HepG2 (cell line): ENCODE measurements around the gene GADD45B. TPM values are rescaled to one million over a fixed set of nuclear protein-coding genes. Genes with fewer than 3 reads are reported as not detected.

Experiments
- GLI4 ChIP-seq: sonication (generic); formaldehyde crosslinking; IDR thresholded peaks from 2 replicates; pipeline ENCODE4 v1.5.1; 2020; ENCODE audit warnings: missing genetic modification reagents, mild to moderate bottlenecking, moderate library complexity, borderline replicate concordance
- KDM4B ChIP-seq: sonication (generic); formaldehyde crosslinking; IDR thresholded peaks from 2 replicates; pipeline ENCODE4 v1.4.0; 2020; ENCODE audit warnings: missing genetic modification reagents
- KLF16 ChIP-seq, 2 experiments: sonication (generic) in 1 of 2; formaldehyde crosslinking in 1 of 2; IDR thresholded peaks; 2 replicates each; pipeline versions ENCODE4 v1.6.1 to v1.8.0; 2016 to 2023; ENCODE audit warnings: missing genetic modification reagents in 2 of 2, missing compliant biosample characterization in 1 of 2
- MED13 ChIP-seq: sonication (generic); formaldehyde crosslinking; IDR thresholded peaks from 2 replicates; pipeline ENCODE4 v1.5.0; 2020; ENCODE audit warnings: missing genetic modification reagents
- NCOA1 ChIP-seq: sonication (generic); formaldehyde crosslinking; IDR thresholded peaks from 2 replicates; pipeline ENCODE4 v1.9.0; 2021; ENCODE audit warnings: missing genetic modification reagents
- NFE2L1 ChIP-seq: sonication (generic); formaldehyde crosslinking; IDR thresholded peaks from 2 replicates; pipeline ENCODE4 v1.4.0; 2020; ENCODE audit warnings: missing genetic modification reagents, mild to moderate bottlenecking, borderline replicate concordance
- NR1H2 ChIP-seq: sonication (generic); formaldehyde crosslinking; IDR thresholded peaks from 2 replicates; pipeline ENCODE4 v1.8.1; 2022; ENCODE audit warnings: low read depth, missing genetic modification reagents, borderline replicate concordance
- NR2F2 ChIP-seq: IDR thresholded peaks from 2 replicates; pipeline ENCODE4 v1.6.1; 2012; ENCODE audit warnings: low read depth, inconsistent platforms, borderline replicate concordance
- PHF5A ChIP-seq: IDR thresholded peaks from one replicate; pipeline ENCODE4 v1.6.1; 2018; ENCODE audit warnings: low read depth, missing genetic modification reagents; ENCODE audit not compliant: unreplicated experiment
- POLR2A ChIP-seq, 2 experiments: IDR thresholded peaks; 2 replicates each; pipeline ENCODE4 v1.6.1; 2011; ENCODE audit warnings: low read depth in 2 of 2, low read length in 2 of 2, mild to moderate bottlenecking in 1 of 2, moderate library complexity in 1 of 2; ENCODE audit not compliant: insufficient read depth in 1 of 2
- SPEN ChIP-seq: sonication (generic); formaldehyde crosslinking; IDR thresholded peaks from 2 replicates; pipeline ENCODE4 v1.5.1; 2020; ENCODE audit warnings: low read depth, mild to moderate bottlenecking, missing genetic modification reagents
- ZNF350 ChIP-seq: sonication (generic); formaldehyde crosslinking; IDR thresholded peaks from 2 replicates; pipeline ENCODE4 v1.4.0; 2020; ENCODE audit warnings: mild to moderate bottlenecking, low read depth, missing genetic modification reagents, borderline replicate concordance
- ZNF441 ChIP-seq: sonication (generic); formaldehyde crosslinking; IDR thresholded peaks from 2 replicates; pipeline ENCODE4 v1.7.0; 2021; ENCODE audit warnings: missing genetic modification reagents, borderline replicate concordance
- ZNF605 ChIP-seq: sonication (generic); formaldehyde crosslinking; IDR thresholded peaks from 2 replicates; pipeline ENCODE4 v1.8.0; 2022; ENCODE audit warnings: mild to moderate bottlenecking, missing genetic modification reagents
- ZNF749 ChIP-seq: sonication (generic); formaldehyde crosslinking; IDR thresholded peaks from 2 replicates; pipeline ENCODE4 v1.8.0; 2022; ENCODE audit warnings: mild to moderate bottlenecking, missing genetic modification reagents, moderate library complexity, borderline replicate concordance
- polyA plus RNA-seq, 8 experiments: library from polyadenylated mRNA; depleted of rRNA in 3 of 8; stranded (reverse) in 7 of 8; unstranded in 1 of 8; fragments of >200 nt; fragmentation: Illumina TruSeq in 4 of 8; extraction: Trizol in 4 of 8; gene quantifications; 2 replicates each; pipeline versions ENCODE4 v1.2.1 to v1.2.3, GENCODE V29; 2011 to 2016; ENCODE audit warnings: low read depth in 4 of 8, missing spikeins in 1 of 8, mixed read lengths in 1 of 8; ENCODE audit not compliant: insufficient read depth in 1 of 8
- total RNA-seq, 5 experiments: library from RNA; depleted of rRNA; stranded (reverse); fragments of >200 nt; fragmentation: Illumina TruSeq; extraction: Trizol; gene quantifications; 2 replicates each; pipeline ENCODE4 v1.2.3, GENCODE V29; 2016; ENCODE audit warnings: low read depth in 1 of 5
- TF ChIP-seq, protein P1 (sequence below): sonication (generic); formaldehyde crosslinking; IDR thresholded peaks from 2 replicates; pipeline ENCODE4 v1.5.0; 2020; ENCODE audit warnings: missing genetic modification reagents
- TF ChIP-seq, protein P2 (sequence below): IDR thresholded peaks from 2 replicates; pipeline ENCODE4 v1.6.1; 2016
- TF ChIP-seq, protein P3 (sequence below): sonication (generic); formaldehyde crosslinking; IDR thresholded peaks from 2 replicates; pipeline ENCODE4 v1.5.1; 2020; ENCODE audit warnings: missing genetic modification reagents, mild to moderate bottlenecking, borderline replicate concordance
- TF ChIP-seq, protein P4 (sequence below): sonication (generic); formaldehyde crosslinking; IDR thresholded peaks from 2 replicates; pipeline ENCODE4 v1.5.0; 2020; ENCODE audit warnings: missing genetic modification reagents, mild to moderate bottlenecking, borderline replicate concordance

Gene GADD45B
- total and polyA plus RNA-seq, 2 of the 13 experiments (the other 11 are each of a cell fraction or from before 2014, with no cell fraction given) = 4.6 to 34.1 TPM

DNA sequence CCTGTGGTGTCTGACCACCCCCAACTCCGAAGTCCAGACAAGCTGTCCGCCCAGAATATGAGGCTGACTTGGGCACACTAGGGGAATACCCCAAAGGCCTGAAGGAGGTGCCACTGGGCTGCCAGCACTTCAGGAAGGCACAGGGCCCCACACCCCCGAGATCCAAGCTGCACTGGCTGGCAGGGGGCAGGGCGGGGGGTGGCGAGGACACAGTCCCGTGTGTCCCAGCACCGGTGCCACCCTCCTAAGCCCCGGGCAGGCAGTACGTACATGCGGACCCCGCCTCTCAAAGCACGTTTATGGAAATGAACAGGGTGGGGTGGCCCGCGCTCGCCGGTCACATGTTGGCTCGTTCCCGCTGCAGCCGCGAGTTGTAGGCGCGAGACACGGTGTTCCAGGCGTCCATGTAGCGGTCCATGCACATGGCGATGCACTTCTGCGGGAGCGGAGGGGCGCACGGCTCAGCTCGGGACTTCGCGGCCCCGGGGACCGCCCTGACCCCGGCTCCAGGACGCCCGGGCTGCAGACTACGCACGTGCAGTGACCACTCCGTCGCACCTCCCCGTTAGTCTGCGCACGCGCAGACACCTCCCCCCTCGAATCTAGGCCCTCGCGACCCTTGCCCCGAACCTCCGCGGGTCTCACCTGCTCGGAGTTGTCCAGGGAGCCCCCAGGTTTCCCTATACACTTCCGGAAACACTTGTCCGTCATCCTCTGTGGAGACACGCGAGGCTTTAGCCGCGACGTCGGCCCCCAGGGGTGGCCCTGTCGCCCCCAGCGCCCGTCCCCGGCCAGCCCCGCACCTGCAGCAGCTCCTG is 49.1 kb upstream of the GADD45B start (continued):
- TF ChIP-seq, protein P1, sequence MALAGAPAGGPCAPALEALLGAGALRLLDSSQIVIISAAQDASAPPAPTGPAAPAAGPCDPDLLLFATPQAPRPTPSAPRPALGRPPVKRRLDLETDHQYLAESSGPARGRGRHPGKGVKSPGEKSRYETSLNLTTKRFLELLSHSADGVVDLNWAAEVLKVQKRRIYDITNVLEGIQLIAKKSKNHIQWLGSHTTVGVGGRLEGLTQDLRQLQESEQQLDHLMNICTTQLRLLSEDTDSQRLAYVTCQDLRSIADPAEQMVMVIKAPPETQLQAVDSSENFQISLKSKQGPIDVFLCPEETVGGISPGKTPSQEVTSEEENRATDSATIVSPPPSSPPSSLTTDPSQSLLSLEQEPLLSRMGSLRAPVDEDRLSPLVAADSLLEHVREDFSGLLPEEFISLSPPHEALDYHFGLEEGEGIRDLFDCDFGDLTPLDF = no peak
- 0 out of 2 replicates have a peak, but pooled peaks have one; percentile 8 for TF ChIP-seq ZNF749
- TF ChIP-seq ZNF350 = no peak; the same call in 1 of the 2 replicates
- TF ChIP-seq GLI4 = no peak
- no peak for TF ChIP-seq PHF5A
- no peak for TF ChIP-seq MED13 (CRISPR knock-in tag)
- no peak for TF ChIP-seq ZNF605 (CRISPR knock-in tag)
- 0 out of 2 replicates have a peak, but pooled peaks have one; percentile 8 for TF ChIP-seq NCOA1 (CRISPR knock-in tag)
- TF ChIP-seq, protein P2, sequence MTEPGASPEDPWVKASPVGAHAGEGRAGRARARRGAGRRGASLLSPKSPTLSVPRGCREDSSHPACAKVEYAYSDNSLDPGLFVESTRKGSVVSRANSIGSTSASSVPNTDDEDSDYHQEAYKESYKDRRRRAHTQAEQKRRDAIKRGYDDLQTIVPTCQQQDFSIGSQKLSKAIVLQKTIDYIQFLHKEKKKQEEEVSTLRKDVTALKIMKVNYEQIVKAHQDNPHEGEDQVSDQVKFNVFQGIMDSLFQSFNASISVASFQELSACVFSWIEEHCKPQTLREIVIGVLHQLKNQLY = no peak
- TF ChIP-seq KLF16 (CRISPR knock-in tag; IDR thresholded peaks at IDR 0.05) = no peak
- no peak for TF ChIP-seq SPEN (CRISPR knock-in tag)
- peak; percentile 17; the same call in 1 of the 2 replicates for TF ChIP-seq NR2F2
- TF ChIP-seq, protein P3, sequence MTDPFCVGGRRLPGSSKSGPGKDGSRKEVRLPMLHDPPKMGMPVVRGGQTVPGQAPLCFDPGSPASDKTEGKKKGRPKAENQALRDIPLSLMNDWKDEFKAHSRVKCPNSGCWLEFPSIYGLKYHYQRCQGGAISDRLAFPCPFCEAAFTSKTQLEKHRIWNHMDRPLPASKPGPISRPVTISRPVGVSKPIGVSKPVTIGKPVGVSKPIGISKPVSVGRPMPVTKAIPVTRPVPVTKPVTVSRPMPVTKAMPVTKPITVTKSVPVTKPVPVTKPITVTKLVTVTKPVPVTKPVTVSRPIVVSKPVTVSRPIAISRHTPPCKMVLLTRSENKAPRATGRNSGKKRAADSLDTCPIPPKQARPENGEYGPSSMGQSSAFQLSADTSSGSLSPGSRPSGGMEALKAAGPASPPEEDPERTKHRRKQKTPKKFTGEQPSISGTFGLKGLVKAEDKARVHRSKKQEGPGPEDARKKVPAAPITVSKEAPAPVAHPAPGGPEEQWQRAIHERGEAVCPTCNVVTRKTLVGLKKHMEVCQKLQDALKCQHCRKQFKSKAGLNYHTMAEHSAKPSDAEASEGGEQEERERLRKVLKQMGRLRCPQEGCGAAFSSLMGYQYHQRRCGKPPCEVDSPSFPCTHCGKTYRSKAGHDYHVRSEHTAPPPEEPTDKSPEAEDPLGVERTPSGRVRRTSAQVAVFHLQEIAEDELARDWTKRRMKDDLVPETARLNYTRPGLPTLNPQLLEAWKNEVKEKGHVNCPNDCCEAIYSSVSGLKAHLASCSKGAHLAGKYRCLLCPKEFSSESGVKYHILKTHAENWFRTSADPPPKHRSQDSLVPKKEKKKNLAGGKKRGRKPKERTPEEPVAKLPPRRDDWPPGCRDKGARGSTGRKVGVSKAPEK (CRISPR knock-in tag) = 0 out of 2 replicates have a peak, but pooled peaks have one; percentile 12
- peak; percentile 28 to 55; a peak in 2 of 4 replicates for TF ChIP-seq POLR2A (IDR thresholded peaks at IDR 0.05; ENCODE audit: insufficient read depth in 1 of 2, low read depth in 2 of 2, low read length in 2 of 2)
- TF ChIP-seq NR1H2 (CRISPR knock-in tag) = no peak
- TF ChIP-seq, protein P4, sequence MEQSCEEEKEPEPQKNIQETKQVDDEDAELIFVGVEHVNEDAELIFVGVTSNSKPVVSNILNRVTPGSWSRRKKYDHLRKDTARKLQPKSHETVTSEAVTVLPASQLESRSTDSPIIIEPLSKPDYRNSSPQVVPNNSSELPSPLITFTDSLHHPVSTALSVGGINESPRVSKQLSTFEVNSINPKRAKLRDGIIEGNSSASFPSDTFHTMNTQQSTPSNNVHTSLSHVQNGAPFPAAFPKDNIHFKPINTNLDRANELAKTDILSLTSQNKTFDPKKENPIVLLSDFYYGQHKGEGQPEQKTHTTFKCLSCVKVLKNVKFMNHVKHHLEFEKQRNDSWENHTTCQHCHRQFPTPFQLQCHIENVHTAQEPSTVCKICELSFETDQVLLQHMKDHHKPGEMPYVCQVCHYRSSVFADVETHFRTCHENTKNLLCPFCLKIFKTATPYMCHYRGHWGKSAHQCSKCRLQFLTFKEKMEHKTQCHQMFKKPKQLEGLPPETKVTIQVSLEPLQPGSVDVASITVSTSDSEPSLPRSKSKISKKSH = no peak; the same call in 1 of the 2 replicates
- TF ChIP-seq NFE2L1 (CRISPR knock-in tag) = peak; percentile 65; the same call in 1 of the 2 replicates
- 0 out of 2 replicates have a peak, but pooled peaks have one; percentile 22 for TF ChIP-seq KDM4B (CRISPR knock-in tag)
- TF ChIP-seq ZNF441 (CRISPR knock-in tag) = 0 out of 2 replicates have a peak, but pooled peaks have one; percentile 46
